Activated naive CD8-positive, alpha-beta T cell treated with anti-CD3 and anti-CD28 coated beads, Interleukin-2, amount 10 ng/mL, durations not matched to agents 7 days and 5 days (primary cell): ENCODE measurements around the gene MKKS. TPM values are rescaled to one million over a fixed set of nuclear protein-coding genes. Genes with fewer than 3 reads are reported as not detected.

Source experiments
- ATAC-seq: fragments of 150-1000 bp; cut with Tn5 transposase; one replicate; pipeline ENCODE4 v1.10.0; 2021; ENCODE audit warnings: low read depth, moderate library complexity
- POLR2A ChIA-PET: fragments of 350-600 bp; sonication (Branson Sonifier 250); formaldehyde crosslinking; loops from one replicate; lab custom pipeline; 2021; ENCODE audit warnings: antibody characterized with exemption; lab: Charles Lee
- DNase-seq: peaks from one replicate; pipeline ENCODE4 v3.0.0; 2021
- H3K27ac Mint-ChIP-seq: one replicate; pipeline ENCODE4 v1.8.0; 2022; ENCODE audit warnings: mild to moderate bottlenecking, mixed read lengths
- H3K27me3 Mint-ChIP-seq: one replicate; pipeline ENCODE4 v1.8.0; 2022; ENCODE audit warnings: mild to moderate bottlenecking, moderate library complexity, mixed read lengths
- H3K36me3 Mint-ChIP-seq: one replicate; pipeline ENCODE4 v1.8.0; 2021; ENCODE audit warnings: mild to moderate bottlenecking, mixed read lengths
- H3K4me1 Mint-ChIP-seq: one replicate; pipeline ENCODE4 v1.8.0; 2021; ENCODE audit warnings: mixed read lengths
- H3K4me3 Mint-ChIP-seq: one replicate; pipeline ENCODE4 v1.8.0; 2022; ENCODE audit warnings: mild to moderate bottlenecking, moderate library complexity, mixed read lengths
- H3K9me3 Mint-ChIP-seq: one replicate; pipeline ENCODE4 v1.8.0; 2021; ENCODE audit warnings: mixed read lengths
- total RNA-seq, 2 experiments: library from RNA; stranded (reverse); gene quantifications; one replicate each; pipeline ENCODE4 v1.2.3, GENCODE V29; 2021

The MKKS gene
- total RNA-seq, 2 experiments from 2014 or later = 9.6 to 10.0 TPM

DNA sequence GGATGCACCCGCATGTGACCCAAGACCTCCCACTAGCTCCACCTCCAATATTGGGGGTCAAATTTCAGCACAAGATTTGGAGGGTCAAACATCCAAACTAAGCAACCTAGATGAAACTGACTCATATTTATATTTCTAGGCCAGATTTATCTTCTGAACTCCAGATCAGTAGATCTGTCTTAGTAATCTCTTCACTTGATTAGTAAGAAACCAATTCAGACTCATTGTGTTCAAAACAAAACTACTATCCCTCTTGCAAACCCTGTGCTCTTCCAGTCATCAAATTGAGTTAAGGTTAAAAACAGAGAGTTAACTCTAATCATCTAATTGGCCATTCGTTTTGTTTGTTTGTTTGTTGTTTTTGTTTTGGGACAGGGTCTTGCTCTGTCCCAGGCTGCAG is 43.3 kb downstream of the MKKS start:
- ATAC-seq (no peak), DNase-seq (no peak)
- no peaks in the 10 kb centered on the region for H3K27me3 Mint-ChIP-seq
- H3K36me3 Mint-ChIP-seq = no peaks in the 10 kb centered on the region
- H3K4me1 Mint-ChIP-seq = no peaks in the 10 kb centered on the region
- no peak overlapping the region for H3K27ac Mint-ChIP-seq
- H3K4me3 Mint-ChIP-seq = no peak overlapping the region
- POLR2A ChIA-PET = no interaction called here
- no peaks in the 10 kb centered on the region for H3K9me3 Mint-ChIP-seq

- no peak for ATAC-seq
- POLR2A ChIA-PET = no interaction called here
These were observed 45.4 kb downstream of the MKKS start for GRCh38 chr20:10388597-10388996.

DNA sequence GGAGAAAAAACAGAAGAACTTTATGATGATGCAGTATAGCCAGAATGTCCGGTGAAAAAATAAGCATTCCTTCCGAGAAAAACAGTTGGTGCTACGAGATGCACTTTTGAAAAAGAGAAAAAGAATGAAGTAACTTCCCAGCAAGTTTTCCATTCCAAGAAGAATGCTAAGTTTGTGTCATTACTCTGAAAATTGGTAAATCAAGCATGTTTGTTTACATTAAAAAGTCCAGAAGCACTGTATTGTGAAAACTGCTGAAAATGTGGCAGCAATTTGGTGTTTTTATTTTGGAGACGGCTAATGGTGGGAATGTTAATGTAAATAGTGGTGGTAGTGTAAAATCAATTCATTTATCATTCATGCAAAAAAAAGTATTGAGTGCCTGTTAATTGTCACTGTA is 46.3 kb downstream of the MKKS start:
- Mint-ChIP-seq H3K36me3 (no peaks in the 10 kb centered on the region), H3K27ac (no peak overlapping the region), H3K4me3 (no peak overlapping the region), H3K4me1 (no peaks in the 10 kb centered on the region), H3K27me3 (peaks cover 4% of the 10 kb centered on the region), H3K9me3 (no peaks in the 10 kb centered on the region)
- DNase-seq (no peak), ATAC-seq (no peak)
- POLR2A ChIA-PET = no interaction called here

More at GRCh38 chr20:10388597-10388996, 45.4 kb downstream of the MKKS start:
- no peak overlapping the region for H3K4me3 Mint-ChIP-seq
- H3K4me1 Mint-ChIP-seq = no peaks in the 10 kb centered on the region
- no peak overlapping the region for H3K27ac Mint-ChIP-seq
- no peaks in the 10 kb centered on the region for H3K36me3 Mint-ChIP-seq
- no peaks in the 10 kb centered on the region for H3K9me3 Mint-ChIP-seq
- DNase-seq = no peak
- no peaks in the 10 kb centered on the region for H3K27me3 Mint-ChIP-seq

- Mint-ChIP-seq H3K27ac (no peak overlapping the region), H3K4me1 (no peaks in the 10 kb centered on the region), H3K36me3 (no peaks in the 10 kb centered on the region), H3K27me3 (peaks cover 4% of the 10 kb centered on the region), H3K4me3 (no peak overlapping the region), H3K9me3 (no peaks in the 10 kb centered on the region)
- POLR2A ChIA-PET = no interaction called here
- DNase-seq (no peak), ATAC-seq (no peak)
These were observed 48.0 kb downstream of the MKKS start for GRCh38 chr20:10385850-10386544.

- POLR2A ChIA-PET = no interaction called here
- ATAC-seq = no peak
- no peak for DNase-seq
- Mint-ChIP-seq H3K4me1 (no peaks in the 10 kb centered on the region), H3K27me3 (peaks cover 12% of the 10 kb centered on the region), H3K9me3 (no peaks in the 10 kb centered on the region), H3K27ac (no peak overlapping the region), H3K4me3 (no peak overlapping the region), H3K36me3 (no peaks in the 10 kb centered on the region)
These were observed 52.5 kb downstream of the MKKS start for GRCh38 chr20:10381477-10381876.

- Mint-ChIP-seq H3K27me3 (peaks cover 12% of the 10 kb centered on the region), H3K4me1 (no peaks in the 10 kb centered on the region), H3K27ac (no peak overlapping the region), H3K4me3 (no peak overlapping the region), H3K36me3 (no peaks in the 10 kb centered on the region), H3K9me3 (no peaks in the 10 kb centered on the region)
- ATAC-seq (no peak), DNase-seq (no peak)
- POLR2A ChIA-PET = no interaction called here
These were observed 54.3 kb downstream of the MKKS start for GRCh38 chr20:10379761-10380160.

DNA sequence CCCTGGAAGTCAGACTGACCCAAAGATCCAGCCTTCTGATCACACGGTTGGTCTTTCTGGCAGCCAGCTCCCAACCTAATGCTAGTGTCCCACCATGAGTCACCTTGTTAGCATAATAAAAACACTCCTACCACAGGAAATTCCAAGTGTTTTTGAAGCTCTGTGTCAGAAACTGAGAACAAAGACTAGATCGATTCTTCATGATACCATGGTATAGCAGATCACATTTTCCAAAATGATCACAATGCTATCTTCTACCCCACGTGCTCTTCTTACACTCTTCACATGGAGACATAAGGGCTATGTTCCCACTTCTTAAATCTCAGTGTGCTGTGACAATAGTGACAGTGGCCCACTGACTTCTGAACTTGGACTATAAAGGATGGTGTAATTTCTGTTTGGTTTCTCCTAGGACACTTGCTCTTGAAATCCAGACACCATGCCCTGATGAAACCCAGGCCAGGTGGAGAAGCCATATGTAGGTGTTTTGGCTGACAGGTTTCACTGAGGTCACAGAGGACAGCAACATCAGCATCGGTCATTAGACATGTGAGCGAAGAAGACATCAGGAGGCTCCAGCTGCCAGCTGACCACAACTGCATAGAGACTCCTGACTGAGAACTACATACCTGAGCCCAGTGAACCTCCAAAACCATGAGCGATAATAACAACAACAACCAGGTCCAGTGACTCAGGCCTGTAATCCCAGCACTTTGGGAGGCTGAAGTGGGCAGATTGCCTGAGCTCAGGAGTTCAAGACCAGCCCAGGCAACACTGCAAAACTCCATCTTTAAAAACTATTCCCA is 57.5 kb downstream of the MKKS start:
- H3K36me3 Mint-ChIP-seq = no peaks in the 10 kb centered on the region
- no peaks in the 10 kb centered on the region for H3K4me1 Mint-ChIP-seq
- H3K4me3 Mint-ChIP-seq = no peak overlapping the region
- ATAC-seq (no peak), DNase-seq (no peak)
- no peak overlapping the region for H3K27ac Mint-ChIP-seq
- POLR2A ChIA-PET = no interaction called here
- H3K9me3 Mint-ChIP-seq = peaks cover 4% of the 10 kb centered on the region
- H3K27me3 Mint-ChIP-seq = peaks cover 10% of the 10 kb centered on the region

DNA sequence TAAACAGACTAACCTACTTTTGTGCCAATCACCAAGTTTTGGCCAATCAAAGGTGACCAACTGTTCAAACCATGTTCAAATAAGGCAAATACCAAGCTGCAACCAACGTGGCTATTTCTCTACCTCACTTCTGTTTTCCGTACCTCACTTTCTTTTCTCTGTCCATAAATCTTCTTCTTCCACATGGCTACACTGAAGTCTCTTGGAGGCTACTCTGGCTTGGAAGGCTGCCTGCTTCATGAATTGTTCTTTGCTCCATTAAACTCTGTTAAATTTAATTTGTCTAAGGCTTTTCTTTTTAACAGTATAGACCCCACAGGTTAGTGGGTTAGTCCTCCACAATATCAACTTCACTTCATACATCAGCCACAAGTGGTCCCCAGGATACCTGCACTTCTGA is 58.8 kb downstream of the MKKS start:
- Mint-ChIP-seq H3K4me3 (no peak overlapping the region), H3K36me3 (no peaks in the 10 kb centered on the region), H3K9me3 (peaks cover 4% of the 10 kb centered on the region), H3K27me3 (peaks cover 12% of the 10 kb centered on the region), H3K27ac (no peak overlapping the region), H3K4me1 (peaks cover 2% of the 10 kb centered on the region)
- DNase-seq (no peak), ATAC-seq (no peak)
- POLR2A ChIA-PET = no interaction called here

- H3K36me3 Mint-ChIP-seq = no peaks in the 10 kb centered on the region
- DNase-seq (no peak), ATAC-seq (no peak)
- POLR2A ChIA-PET = no interaction called here
- H3K9me3 Mint-ChIP-seq = peaks cover 4% of the 10 kb centered on the region
- no peak overlapping the region for H3K4me3 Mint-ChIP-seq
- no peak overlapping the region for H3K27ac Mint-ChIP-seq
- peaks cover 2% of the 10 kb centered on the region for H3K4me1 Mint-ChIP-seq
- peaks cover 14% of the 10 kb centered on the region for H3K27me3 Mint-ChIP-seq
These were observed 60.0 kb downstream of the MKKS start for GRCh38 chr20:10374036-10374435.

GRCh38 chr20:10371467-10371866 is 62.6 kb downstream of the MKKS start:
- POLR2A ChIA-PET = no interaction called here
- DNase-seq (no peak), ATAC-seq (no peak)
- H3K4me3 Mint-ChIP-seq = no peak overlapping the region
- peaks cover 10% of the 10 kb centered on the region for H3K27me3 Mint-ChIP-seq
- peaks cover 2% of the 10 kb centered on the region for H3K4me1 Mint-ChIP-seq
- no peak overlapping the region for H3K27ac Mint-ChIP-seq
- H3K9me3 Mint-ChIP-seq = peaks cover 4% of the 10 kb centered on the region
- no peaks in the 10 kb centered on the region for H3K36me3 Mint-ChIP-seq

- no peak overlapping the region for H3K4me3 Mint-ChIP-seq
- DNase-seq (no peak), ATAC-seq (no peak)
- no peaks in the 10 kb centered on the region for H3K36me3 Mint-ChIP-seq
- peaks cover 13% of the 10 kb centered on the region for H3K27me3 Mint-ChIP-seq
- POLR2A ChIA-PET = no interaction called here
- peaks cover 4% of the 10 kb centered on the region for H3K9me3 Mint-ChIP-seq
- H3K4me1 Mint-ChIP-seq = peaks cover 2% of the 10 kb centered on the region
- H3K27ac Mint-ChIP-seq = no peak overlapping the region
These were observed 63.7 kb downstream of the MKKS start for GRCh38 chr20:10370091-10370887.

GRCh38 chr20:10369723-10370090 is 64.3 kb downstream of the MKKS start:
- no peak for ATAC-seq
- POLR2A ChIA-PET = no interaction called here
- Mint-ChIP-seq H3K4me3 (no peak overlapping the region), H3K9me3 (peaks cover 4% of the 10 kb centered on the region), H3K36me3 (no peaks in the 10 kb centered on the region), H3K27ac (no peak overlapping the region), H3K4me1 (peaks cover 2% of the 10 kb centered on the region), H3K27me3 (peaks cover 13% of the 10 kb centered on the region)
- DNase-seq = no peak

GRCh38 chr20:10368702-10369041 is 65.3 kb downstream of the MKKS start:
- Mint-ChIP-seq H3K27ac (no peak overlapping the region), H3K4me1 (peaks cover 2% of the 10 kb centered on the region), H3K4me3 (no peak overlapping the region), H3K9me3 (peaks cover 4% of the 10 kb centered on the region), H3K27me3 (peaks cover 21% of the 10 kb centered on the region), H3K36me3 (no peaks in the 10 kb centered on the region)
- no peak for ATAC-seq
- DNase-seq = no peak
- POLR2A ChIA-PET = no interaction called here
